Neural crest cell (in vitro differentiated cells): Measurements from ENCODE around the gene MAGI2. TPM values are rescaled to one million over a fixed set of nuclear protein-coding genes. Genes with fewer than 3 reads are reported as not detected.

Experiments used
- DNase-seq: peaks from one replicate; pipeline ENCODE4 v3.0.0; 2021; ENCODE audit warnings: low read depth, mixed read lengths, low spot score
- H3K27ac Mint-ChIP-seq: one replicate; pipeline ENCODE4 v1.8.0; 2021; ENCODE audit warnings: mild to moderate bottlenecking, mixed read lengths; ENCODE audit not compliant: unreplicated experiment
- H3K27me3 Mint-ChIP-seq: 2 replicates; pipeline ENCODE4 v1.8.0; 2021; ENCODE audit warnings: low read depth, mild to moderate bottlenecking, mixed read lengths
- H3K36me3 Mint-ChIP-seq: 2 replicates; pipeline ENCODE4 v1.8.0; 2021; ENCODE audit warnings: low read depth, mild to moderate bottlenecking, mixed read lengths
- H3K4me1 Mint-ChIP-seq: 2 replicates; pipeline ENCODE4 v1.8.0; 2021; ENCODE audit warnings: mixed read lengths
- H3K4me3 Mint-ChIP-seq: one replicate; pipeline ENCODE4 v1.8.0; 2021; ENCODE audit warnings: mild to moderate bottlenecking, mixed read lengths
- H3K9me3 Mint-ChIP-seq: 2 replicates; pipeline ENCODE4 v1.8.0; 2021; ENCODE audit warnings: mixed read lengths
- total RNA-seq: library from RNA; stranded (reverse); gene quantifications from 2 replicates; pipeline ENCODE4 v1.2.1, GENCODE V29; 2021
- TF ChIP-seq, protein P1 (sequence below): fragments of 200-600 bp; sonication (generic); conservative IDR thresholded peaks from 2 replicates; pipeline ENCODE4 v1.5.0; 2021; ENCODE audit warnings: antibody characterized with exemption, mild to moderate bottlenecking

Gene MAGI2
- total RNA-seq, 1 donor from 2014 or later, result 10.0 TPM

DNA sequence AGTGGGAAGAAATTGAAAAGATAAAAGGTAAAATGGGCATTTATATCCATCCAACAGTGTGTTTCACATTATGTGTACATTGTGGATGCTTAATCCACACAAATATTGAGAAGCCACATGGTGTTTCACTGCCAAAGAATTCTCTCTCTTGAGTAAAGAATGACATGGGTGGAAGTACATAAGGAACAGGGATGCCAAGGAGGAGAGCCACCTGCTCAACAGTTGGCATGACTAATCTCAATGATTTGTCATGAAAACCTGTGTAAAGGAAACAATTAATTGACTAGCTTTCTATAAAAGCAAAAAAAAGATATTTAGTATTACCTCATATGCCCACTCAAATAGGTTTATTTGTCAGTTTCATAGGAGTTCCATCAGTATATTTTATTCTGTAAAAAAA, 43.1 kb downstream of the MAGI2 start:
- no peak for DNase-seq
- TF ChIP-seq, protein P1, sequence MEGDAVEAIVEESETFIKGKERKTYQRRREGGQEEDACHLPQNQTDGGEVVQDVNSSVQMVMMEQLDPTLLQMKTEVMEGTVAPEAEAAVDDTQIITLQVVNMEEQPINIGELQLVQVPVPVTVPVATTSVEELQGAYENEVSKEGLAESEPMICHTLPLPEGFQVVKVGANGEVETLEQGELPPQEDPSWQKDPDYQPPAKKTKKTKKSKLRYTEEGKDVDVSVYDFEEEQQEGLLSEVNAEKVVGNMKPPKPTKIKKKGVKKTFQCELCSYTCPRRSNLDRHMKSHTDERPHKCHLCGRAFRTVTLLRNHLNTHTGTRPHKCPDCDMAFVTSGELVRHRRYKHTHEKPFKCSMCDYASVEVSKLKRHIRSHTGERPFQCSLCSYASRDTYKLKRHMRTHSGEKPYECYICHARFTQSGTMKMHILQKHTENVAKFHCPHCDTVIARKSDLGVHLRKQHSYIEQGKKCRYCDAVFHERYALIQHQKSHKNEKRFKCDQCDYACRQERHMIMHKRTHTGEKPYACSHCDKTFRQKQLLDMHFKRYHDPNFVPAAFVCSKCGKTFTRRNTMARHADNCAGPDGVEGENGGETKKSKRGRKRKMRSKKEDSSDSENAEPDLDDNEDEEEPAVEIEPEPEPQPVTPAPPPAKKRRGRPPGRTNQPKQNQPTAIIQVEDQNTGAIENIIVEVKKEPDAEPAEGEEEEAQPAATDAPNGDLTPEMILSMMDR, result no peak
- no peak overlapping the region for H3K4me3 Mint-ChIP-seq
- no peaks in the 10 kb centered on the region for H3K4me1 Mint-ChIP-seq
- no peaks in the 10 kb centered on the region for H3K9me3 Mint-ChIP-seq
- no peaks in the 10 kb centered on the region for H3K36me3 Mint-ChIP-seq
- H3K27me3 Mint-ChIP-seq, result no peaks in the 10 kb centered on the region
- H3K27ac Mint-ChIP-seq, result no peak overlapping the region

DNA sequence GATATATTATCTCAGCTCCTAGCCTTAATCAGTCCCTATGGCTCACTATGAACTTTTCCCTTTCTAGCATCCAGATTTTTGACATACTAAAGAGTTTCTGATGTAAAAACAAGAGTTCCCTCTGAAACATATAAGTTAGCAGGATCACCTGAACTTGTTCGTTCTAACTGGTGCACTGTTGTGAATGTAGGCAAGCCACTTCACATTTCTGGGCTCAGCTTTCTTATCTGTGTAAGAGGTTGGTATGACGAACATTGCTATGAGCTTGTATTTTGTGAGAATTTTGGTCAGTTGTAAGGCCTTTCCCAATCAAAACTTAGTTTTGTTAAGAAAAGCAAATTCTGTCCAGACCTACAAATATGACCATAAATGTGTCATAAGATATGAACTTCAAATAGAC, 46.1 kb downstream of the MAGI2 start:
- Mint-ChIP-seq H3K9me3 (no peaks in the 10 kb centered on the region), H3K27me3 (no peaks in the 10 kb centered on the region), H3K27ac (no peak overlapping the region), H3K36me3 (no peaks in the 10 kb centered on the region), H3K4me3 (no peak overlapping the region), H3K4me1 (no peaks in the 10 kb centered on the region)
- no peak for DNase-seq
- TF ChIP-seq, protein P1, result no peak

DNA sequence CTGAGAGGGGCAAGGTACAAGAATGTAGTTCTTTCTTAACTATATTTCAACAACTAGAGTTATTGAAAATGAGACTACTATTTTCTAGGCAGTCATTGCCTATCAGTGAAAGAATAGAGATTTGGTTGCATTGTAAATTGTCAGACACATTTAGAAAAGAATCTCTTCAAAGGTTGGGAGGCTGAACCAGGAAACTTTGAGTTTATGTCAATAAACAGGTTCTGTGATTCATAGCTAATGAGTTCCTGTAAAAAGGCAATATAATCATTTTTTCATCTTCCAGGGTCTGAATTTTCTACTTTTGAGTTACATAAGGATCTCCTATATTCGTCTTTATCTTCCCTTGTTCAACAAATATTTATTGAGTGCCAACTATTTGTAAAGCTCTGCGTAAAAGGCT, 47.1 kb downstream of the MAGI2 start:
- Mint-ChIP-seq H3K27me3 (no peaks in the 10 kb centered on the region), H3K36me3 (no peaks in the 10 kb centered on the region), H3K27ac (no peak overlapping the region), H3K4me1 (no peaks in the 10 kb centered on the region), H3K9me3 (no peaks in the 10 kb centered on the region), H3K4me3 (no peak overlapping the region)
- TF ChIP-seq, protein P1, result no peak
- DNase-seq, result no peak

DNA sequence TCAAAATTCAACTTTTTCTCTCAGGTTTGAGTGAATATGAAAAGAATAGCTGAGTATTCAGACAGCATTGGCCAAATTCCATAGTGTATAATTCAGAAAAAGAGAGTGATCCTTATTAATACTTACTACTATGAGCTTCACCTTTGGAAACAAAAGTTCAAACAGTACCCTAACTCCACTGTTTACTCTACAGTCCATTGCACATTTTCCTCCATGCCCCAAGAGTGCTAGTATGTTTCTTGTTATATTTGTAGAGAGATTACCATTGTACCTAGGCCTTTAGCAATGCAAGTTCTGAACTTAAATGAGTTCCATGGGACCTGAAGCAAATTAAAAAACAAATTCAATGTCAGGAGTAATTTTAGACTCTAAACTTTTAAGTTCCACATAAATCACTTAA, 48.1 kb downstream of the MAGI2 start:
- Mint-ChIP-seq H3K36me3 (no peaks in the 10 kb centered on the region), H3K27ac (no peak overlapping the region), H3K4me3 (no peak overlapping the region), H3K27me3 (no peaks in the 10 kb centered on the region), H3K9me3 (no peaks in the 10 kb centered on the region), H3K4me1 (no peaks in the 10 kb centered on the region)
- TF ChIP-seq, protein P1, result no peak
- DNase-seq, result no peak

DNA sequence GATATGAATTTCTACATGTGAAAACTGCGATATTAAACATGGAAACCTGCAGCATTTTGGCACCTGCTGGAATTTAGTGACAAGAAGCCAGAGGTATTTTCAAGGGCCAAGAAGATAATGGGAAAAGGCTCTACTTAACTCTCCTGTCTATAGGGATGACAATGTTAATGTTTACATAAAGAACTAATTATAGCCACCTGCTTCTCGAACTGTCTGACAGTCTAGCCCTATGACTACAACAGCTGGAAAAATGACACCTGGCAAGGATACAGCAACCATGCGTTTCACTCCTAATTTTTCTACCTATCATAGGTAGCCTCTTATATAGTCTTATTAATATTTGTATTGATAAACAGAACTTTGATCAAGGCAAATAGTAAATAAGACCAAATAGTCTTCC, 49.6 kb downstream of the MAGI2 start:
- Mint-ChIP-seq H3K36me3 (no peaks in the 10 kb centered on the region), H3K4me3 (no peak overlapping the region), H3K9me3 (no peaks in the 10 kb centered on the region), H3K4me1 (no peaks in the 10 kb centered on the region), H3K27me3 (no peaks in the 10 kb centered on the region), H3K27ac (no peak overlapping the region)
- no peak for DNase-seq
- TF ChIP-seq, protein P1, result no peak

DNA sequence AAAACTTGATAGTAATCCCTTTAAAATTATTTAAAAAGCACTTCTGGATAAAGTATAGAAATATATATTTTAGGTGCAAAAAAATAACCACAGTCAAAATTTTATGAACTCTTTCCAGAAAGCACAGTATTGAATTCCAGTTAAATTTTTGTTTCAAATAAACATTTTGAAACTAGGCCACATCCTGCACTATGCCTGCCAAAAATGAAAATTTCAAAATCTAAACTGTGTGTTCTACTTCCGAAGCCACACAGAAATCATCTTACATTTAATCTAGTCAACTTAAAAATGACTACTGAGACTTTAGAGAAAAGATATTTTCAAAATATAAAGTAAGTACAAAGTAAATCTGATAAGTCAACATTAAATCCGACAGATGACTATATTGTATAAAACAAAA, 50.0 kb downstream of the MAGI2 start:
- no peak for DNase-seq
- Mint-ChIP-seq H3K27me3 (no peaks in the 10 kb centered on the region), H3K27ac (no peak overlapping the region), H3K36me3 (no peaks in the 10 kb centered on the region), H3K9me3 (no peaks in the 10 kb centered on the region), H3K4me3 (no peak overlapping the region), H3K4me1 (no peaks in the 10 kb centered on the region)
- TF ChIP-seq, protein P1, result no peak
